HCT116 (cell line): ENCODE results near the gene COA3. TPM values are rescaled to one million over a fixed set of nuclear protein-coding genes. Genes with fewer than 3 reads are reported as not detected.

ENCODE experiments used
- ATAC-seq: fragments of 200-7000 bp; cut with Tn5 transposase; 2 replicates; pipeline ENCODE4 v1.9.1; 2020; ENCODE audit warnings: mild to moderate bottlenecking, moderate library complexity
- BruUV-seq: library from RNA; stranded (reverse); fragments of 400-500 nt; replicated peaks from 2 replicates; lab custom pipeline; 2021; lab: Mats Ljungman, UMichigan
- CTCF ChIA-PET: fragments of 300-600 bp; sonication (Branson Sonifier 250); formaldehyde crosslinking; loops from one replicate; lab custom pipeline; 2021; ENCODE audit warnings: antibody characterized with exemption; lab: Charles Lee
- POLR2A ChIA-PET: fragments of 300-600, 350-600 bp; sonication (Branson Sonifier 250); formaldehyde crosslinking; loops from one replicate; lab custom pipeline; 2021; ENCODE audit warnings: antibody characterized with exemption; lab: Charles Lee
- RAD21 ChIA-PET, 2 experiments: fragments of 300-600 bp; sonication (Branson Sonifier 250); formaldehyde crosslinking; loops; one replicate each; lab custom pipeline; 2023; ENCODE audit warnings: low total read pairs in 2 of 2; ENCODE audit not compliant: uncharacterized antibody in 2 of 2, unreplicated experiment in 2 of 2, low non-redundant PET in 1 of 2; lab: Charles Lee
- DNase-seq: peaks from one replicate; pipeline ENCODE4 v3.0.0-alpha.2; 2010; ENCODE audit warnings: low read depth, low spot score
- H2AFZ ChIP-seq: fragments of 200-600 bp; shearing (Covaris generic), sonication (generic); 2 replicates; pipeline ENCODE4 v1.6.1; 2017; ENCODE audit warnings: low read depth, mixed run types, mixed read lengths, antibody characterized with exemption, low read length; ENCODE audit not compliant: poor library complexity, severe bottlenecking
- H3K27ac ChIP-seq: 2 replicates; pipeline ENCODE4 v1.5.1; 2012; ENCODE audit warnings: low read depth, low read length
- H3K27me3 ChIP-seq: fragments of 200-600 bp; sonication (generic); 2 replicates; pipeline ENCODE4 v1.6.1; 2016; ENCODE audit warnings: mixed run types, low read length, mixed read lengths; ENCODE audit not compliant: insufficient read depth
- H3K36me3 ChIP-seq, 2 experiments: fragments of 200-500 bp in 1 of 2; fragments of 200-600 bp in 1 of 2; sonication (Bioruptor generic) in 1 of 2; sonication (generic) in 1 of 2; 2 replicates each; pipeline versions ENCODE4 v1.5.1 to v1.6.1; 2014 to 2016; ENCODE audit warnings: low read length in 2 of 2, inconsistent platforms in 1 of 2, mixed read lengths in 1 of 2, mixed run types in 1 of 2; ENCODE audit not compliant: insufficient read depth in 2 of 2, control insufficient read depth in 1 of 2
- H3K4me1 ChIP-seq, 2 experiments: fragments of 200-600 bp in 1 of 2; sonication (generic) in 1 of 2; 2 replicates each; pipeline versions ENCODE4 v1.5.1 to v1.6.1; 2012 to 2017; ENCODE audit warnings: low read length in 2 of 2, inconsistent platforms in 1 of 2, mild to moderate bottlenecking in 1 of 2, mixed read lengths in 1 of 2, mixed run types in 1 of 2, moderate library complexity in 1 of 2; ENCODE audit not compliant: insufficient read depth in 2 of 2, control insufficient read depth in 1 of 2
- H3K4me2 ChIP-seq: fragments of 200-600 bp; sonication (generic); 2 replicates; pipeline ENCODE4 v1.6.1; 2017; ENCODE audit warnings: mixed run types, low read length, mixed read lengths
- H3K4me3 ChIP-seq, 2 experiments: fragments of 200-600 bp in 1 of 2; sonication (generic) in 1 of 2; replicated peaks in 1 of 2; 2 replicates each; pipeline ENCODE4 v1.5.1; 2011 to 2016; ENCODE audit warnings: low read length in 2 of 2, control low read depth in 1 of 2, low read depth in 1 of 2, mild to moderate bottlenecking in 1 of 2, mixed read lengths in 1 of 2, mixed run types in 1 of 2
- H3K79me2 ChIP-seq: fragments of 200-600 bp; sonication (generic); 2 replicates; pipeline ENCODE4 v1.6.1; 2017; ENCODE audit warnings: mild to moderate bottlenecking, mixed run types, low read length, moderate library complexity, mixed read lengths; ENCODE audit not compliant: insufficient read depth
- H3K9ac ChIP-seq: fragments of 200-600 bp; sonication (generic); 2 replicates; pipeline ENCODE4 v1.6.1; 2016; ENCODE audit warnings: low read length, mixed read lengths
- H3K9me2 ChIP-seq: fragments of 200-600 bp; sonication (generic), shearing (Covaris generic); 2 replicates; pipeline ENCODE4 v1.6.1; 2017; ENCODE audit warnings: mixed run types, mild to moderate bottlenecking, moderate library complexity; ENCODE audit not compliant: insufficient read depth
- H3K9me3 ChIP-seq, 2 experiments: fragments of 200-500 bp in 1 of 2; fragments of 200-600 bp in 1 of 2; sonication (Bioruptor generic) in 1 of 2; sonication (generic) in 1 of 2; 2 replicates each; pipeline ENCODE4 v1.6.1; 2014 to 2017; ENCODE audit warnings: low read length in 2 of 2, mixed read lengths in 2 of 2, inconsistent platforms in 1 of 2, low read depth in 1 of 2, mild to moderate bottlenecking in 1 of 2, mixed run types in 1 of 2, moderate library complexity in 1 of 2; ENCODE audit not compliant: control insufficient read depth in 1 of 2, insufficient read depth in 1 of 2
- H4K20me1 ChIP-seq: fragments of 200-600 bp; sonication (generic), shearing (Covaris generic); 2 replicates; pipeline ENCODE4 v1.6.1; 2017; ENCODE audit warnings: mixed run types, mild to moderate bottlenecking, moderate library complexity; ENCODE audit not compliant: insufficient read depth
- CBX3 ChIP-seq: IDR thresholded peaks from 2 replicates; pipeline ENCODE4 v1.6.1; 2012; ENCODE audit warnings: low read depth
- ELF1 ChIP-seq: IDR thresholded peaks from 2 replicates; pipeline ENCODE4 v1.6.1; 2012; ENCODE audit warnings: low read depth, borderline replicate concordance
- EZH2phosphoT487 ChIP-seq: fragments of 200-600 bp; IDR thresholded peaks from 2 replicates; pipeline ENCODE4 v1.6.1; 2018; ENCODE audit warnings: antibody characterized with exemption, borderline replicate concordance
- FOSL1 ChIP-seq: IDR thresholded peaks from 2 replicates; pipeline ENCODE4 v1.6.1; 2012; ENCODE audit warnings: low read depth
- POLR2AphosphoS5 ChIP-seq: IDR thresholded peaks from 2 replicates; pipeline ENCODE4 v1.6.1; 2011; ENCODE audit warnings: mild to moderate bottlenecking, low read depth, low read length, moderate library complexity
- RAD21 ChIP-seq: IDR thresholded peaks from 2 replicates; pipeline ENCODE4 v1.6.1; 2012; ENCODE audit warnings: low read depth, mild to moderate bottlenecking
- SIN3A ChIP-seq: IDR thresholded peaks from 2 replicates; pipeline ENCODE4 v1.6.1; 2012; ENCODE audit warnings: low read depth
- SRF ChIP-seq: IDR thresholded peaks from 2 replicates; pipeline ENCODE4 v1.6.1; 2012; ENCODE audit warnings: low read depth
- TCF7L2 ChIP-seq: IDR thresholded peaks from 2 replicates; pipeline ENCODE4 v1.7.0; 2011; ENCODE audit warnings: borderline replicate concordance, inconsistent platforms; ENCODE audit not compliant: insufficient read depth, insufficient read length; ENCODE audit errors: extremely low read depth
- YY1 ChIP-seq: IDR thresholded peaks from 2 replicates; pipeline ENCODE4 v1.6.1; 2011; ENCODE audit warnings: low read length, low read depth, moderate library complexity, mild to moderate bottlenecking; ENCODE audit not compliant: insufficient replicate concordance; ENCODE audit errors: extremely low read depth
- ZBTB33 ChIP-seq: IDR thresholded peaks from 2 replicates; pipeline ENCODE4 v1.6.1; 2011; ENCODE audit warnings: mild to moderate bottlenecking, low read length, moderate library complexity; ENCODE audit not compliant: insufficient replicate concordance; ENCODE audit errors: extremely low read depth
- intact Hi-C: fragments of 100-400 bp; cut with micrococcal nuclease; formaldehyde crosslinking; loops from 2 replicates; pipeline ENCODE4 v1.10.0; 2022
- total RNA-seq: library from RNA; stranded (reverse); gene quantifications from one replicate; pipeline ENCODE4 v1.2.1, GENCODE V29; 2021; ENCODE audit not compliant: unreplicated experiment

COA3 gene
- total RNA-seq, 1 experiment from 2014 or later, result 37.1 TPM

GRCh38 chr17:42821176-42821575 lies 22.7 kb upstream of the COA3 start:
- intact Hi-C loops, result loop anchor here (5.0 kb wide), 1 partner anchor 99 kb away; no protein-coding TSS in a partner anchor
- Histone ChIP-seq H3K27me3 (no peaks in the 10 kb centered on the region), H2AFZ (no peak overlapping the region), H3K4me1 (peaks cover 2 to 18% of the 10 kb centered on the region in 2 experiments; a peak in 2 of 4 replicates), H3K79me2 (peaks cover 26% of the 10 kb centered on the region), H3K4me3 (no peak overlapping the region), H3K36me3 (peaks cover 26 to 33% of the 10 kb centered on the region in 2 experiments; a peak in 3 of 4 replicates), H4K20me1 (no peaks in the 10 kb centered on the region), H3K4me2 (no peak overlapping the region), H3K9me2 (no peaks in the 10 kb centered on the region), H3K9me3 (no peaks in the 10 kb centered on the region), H3K9ac (no peak overlapping the region), H3K27ac (no peak overlapping the region)
- ChIA-PET CTCF (no interaction called here), RAD21 (no interaction called here), POLR2A (no interaction called here)
- ATAC-seq (no peak), DNase-seq (no peak)
- TF ChIP-seq FOSL1 (no peak), ELF1 (no peak), SRF (no peak), YY1 (no peak), ZBTB33 (no peak), POLR2AphosphoS5 (no peak), TCF7L2 (no peak), RAD21 (no peak), SIN3A (no peak), CBX3 (no peak), EZH2phosphoT487 (no peak)
- BruUV-seq, result no TSS peak
